HG02610 (cell line): ENCODE data around the gene RHOXF1.
"Not testable (repeated sequence)": the region's sequence is repeated elsewhere in the genome, so short reads cannot be mapped to it uniquely, and the experiment has no call there.

Experiments used
- ATAC-seq: cut with Tn5 transposase; IDR thresholded peaks from one replicate; pipeline ENCODE4 v1.9.1; 2021; ENCODE audit warnings: mild to moderate bottlenecking, moderate library complexity; ENCODE audit not compliant: unreplicated experiment

Gene RHOXF1, protein sequence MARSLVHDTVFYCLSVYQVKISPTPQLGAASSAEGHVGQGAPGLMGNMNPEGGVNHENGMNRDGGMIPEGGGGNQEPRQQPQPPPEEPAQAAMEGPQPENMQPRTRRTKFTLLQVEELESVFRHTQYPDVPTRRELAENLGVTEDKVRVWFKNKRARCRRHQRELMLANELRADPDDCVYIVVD

DNA sequence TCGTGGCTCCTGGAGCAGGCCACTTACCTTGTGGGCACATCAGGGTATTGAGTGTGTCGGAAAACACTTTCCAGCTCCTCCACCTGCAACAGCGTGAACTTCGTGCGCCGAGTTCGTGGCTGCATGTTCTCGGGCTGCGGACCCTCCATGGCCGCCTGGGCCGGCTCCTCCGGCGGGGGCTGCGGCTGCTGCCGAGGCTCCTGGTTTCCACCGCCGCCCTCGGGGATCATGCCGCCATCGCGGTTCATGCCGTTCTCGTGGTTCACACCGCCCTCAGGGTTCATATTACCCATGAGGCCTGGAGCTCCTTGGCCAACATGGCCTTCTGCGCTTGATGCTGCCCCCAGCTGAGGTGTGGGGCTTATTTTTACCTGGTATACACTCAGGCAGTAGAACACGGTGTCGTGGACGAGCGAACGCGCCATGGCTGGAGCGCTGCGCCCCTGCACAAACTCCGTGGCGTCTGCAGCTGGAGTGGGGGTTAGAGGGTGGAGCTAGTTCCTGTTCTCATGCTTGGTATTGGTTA, at the start of gene RHOXF1:
TSS of gene RHOXF1 (minus strand) at position 476 of the 526 bp plus-strand sequence. CDS start at position 425, 51 bp downstream.
- no peak for ATAC-seq

DNA sequence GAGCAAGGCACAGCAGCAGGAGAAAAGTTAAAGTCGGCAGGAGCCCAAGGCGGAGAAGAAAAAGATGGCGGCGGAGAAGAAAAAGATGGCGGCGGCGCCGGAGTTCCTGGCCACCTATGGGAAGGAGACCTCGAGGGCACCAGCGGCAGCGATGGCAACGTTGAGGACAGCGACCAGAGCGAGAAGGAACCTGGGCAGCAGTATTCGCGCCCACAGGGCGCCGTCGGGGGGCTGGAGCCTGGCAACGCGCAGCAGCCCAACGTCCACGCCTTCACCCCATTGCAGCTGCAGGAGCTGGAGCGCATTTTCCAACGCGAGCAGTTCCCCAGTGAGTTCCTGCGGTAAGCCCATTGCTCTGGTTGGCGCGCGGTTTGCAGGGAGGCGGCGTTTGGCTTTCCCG, 43.4 kb upstream of the RHOXF1 start:
- not testable (repeated sequence) for ATAC-seq

- ATAC-seq = not testable (repeated sequence)
Measured at GRCh38 chrX:120158313-120158712, 42.6 kb upstream of the RHOXF1 start, which contains the start of gene RHOXF2. Gene RHOXF2, plus strand, starts transcription at chrX:120158613. Its CDS starts 138 bp downstream, at chrX:120158751.

- not testable (repeated sequence) for ATAC-seq
Measured at GRCh38 chrX:120150109-120150744, 34.5 kb upstream of the RHOXF1 start.

GRCh38 chrX:120147537-120147936, 31.8 kb upstream of the RHOXF1 start:
- ATAC-seq = no peak

- not testable (repeated sequence) for ATAC-seq
Measured at GRCh38 chrX:120146323-120146722, 30.6 kb upstream of the RHOXF1 start.

DNA sequence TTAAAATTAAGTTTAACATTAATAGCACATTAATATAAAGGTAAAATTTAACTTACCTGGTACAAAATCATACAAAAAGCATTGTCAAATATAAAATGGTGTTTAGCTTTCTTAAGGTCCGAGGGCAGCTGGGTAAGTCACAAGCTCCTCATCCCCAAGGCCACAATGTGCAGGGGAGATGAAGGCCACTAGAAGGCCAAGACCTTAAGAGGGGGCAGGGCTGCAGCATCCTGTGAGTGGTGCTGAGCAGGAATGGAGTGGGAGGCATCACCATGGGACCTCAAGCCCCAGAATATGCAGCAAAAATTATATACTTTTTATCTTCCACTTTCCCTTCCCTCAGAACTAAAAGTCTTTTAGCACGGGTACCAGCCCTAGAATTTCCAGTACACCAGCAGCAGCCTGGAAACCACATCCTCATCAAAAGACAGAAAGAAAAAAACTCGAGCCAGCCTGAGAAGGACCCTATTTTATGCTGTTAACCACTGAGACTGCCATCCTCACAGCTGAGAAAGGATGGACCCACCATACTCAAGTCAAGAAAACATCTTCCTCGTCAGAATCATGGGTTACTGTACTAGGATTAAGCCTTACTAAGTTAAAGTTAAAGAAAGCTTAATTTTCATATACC, 29.7 kb upstream of the RHOXF1 start:
- ATAC-seq = no peak

GRCh38 chrX:120144178-120144844, 28.6 kb upstream of the RHOXF1 start:
- ATAC-seq = no peak

GRCh38 chrX:120140293-120140981, 24.7 kb upstream of the RHOXF1 start:
- no peak for ATAC-seq

- ATAC-seq = no peak
Measured at GRCh38 chrX:120137439-120137838, 21.7 kb upstream of the RHOXF1 start.

- no peak for ATAC-seq
Measured at GRCh38 chrX:120136840-120137239, 21.1 kb upstream of the RHOXF1 start.

GRCh38 chrX:120136128-120136527, 20.4 kb upstream of the RHOXF1 start:
- ATAC-seq = no peak

DNA sequence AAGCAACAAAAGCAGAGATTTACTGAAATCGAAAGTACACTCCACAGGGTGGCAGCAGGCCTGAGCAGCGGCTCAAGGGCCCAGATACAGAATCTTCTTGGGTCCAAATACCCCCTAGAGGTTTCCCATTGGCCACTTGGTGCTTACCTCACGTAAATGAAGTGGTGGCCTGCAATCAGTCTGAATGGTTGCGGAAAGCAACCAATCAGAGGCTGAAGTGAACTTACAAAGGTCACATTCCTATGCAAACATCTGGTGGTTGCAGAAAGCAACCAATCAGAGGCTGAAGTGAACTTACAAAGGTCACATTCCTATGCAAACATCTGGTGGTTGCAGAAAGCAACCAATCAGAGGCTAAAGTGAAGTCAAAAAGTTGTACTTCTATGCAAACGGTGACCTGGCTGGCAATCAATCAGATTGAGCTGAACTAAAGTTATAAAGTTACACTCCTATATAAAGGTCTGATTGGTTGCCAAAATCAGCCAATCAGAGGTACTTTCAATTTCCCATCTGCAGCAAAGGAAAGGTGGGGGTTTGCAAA, 12.7 kb upstream of the RHOXF1 start:
- ATAC-seq = not testable (repeated sequence)

DNA sequence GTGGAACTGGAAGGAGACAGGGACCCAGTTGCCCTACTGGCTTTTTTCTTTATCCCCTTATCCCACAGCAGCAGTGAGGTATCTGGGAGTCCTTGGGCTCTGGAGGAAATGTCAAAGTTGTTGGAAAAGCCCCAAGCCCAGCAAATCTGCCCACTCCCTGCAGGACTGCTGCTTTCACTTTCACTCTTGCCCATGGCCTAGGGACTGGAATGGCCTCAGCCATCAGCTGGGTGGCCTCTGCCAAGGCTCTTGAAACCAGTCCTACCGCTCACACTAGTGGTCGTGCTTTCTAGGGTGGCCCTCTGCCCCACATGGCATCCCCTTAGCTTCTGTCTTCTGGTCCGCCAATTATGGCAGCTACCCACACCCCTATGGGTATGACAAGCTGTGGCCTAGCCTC, 9.7 kb upstream of the RHOXF1 start:
- ATAC-seq = no peak

GRCh38 chrX:120120223-120120622, 4.5 kb upstream of the RHOXF1 start:
- no peak for ATAC-seq

DNA sequence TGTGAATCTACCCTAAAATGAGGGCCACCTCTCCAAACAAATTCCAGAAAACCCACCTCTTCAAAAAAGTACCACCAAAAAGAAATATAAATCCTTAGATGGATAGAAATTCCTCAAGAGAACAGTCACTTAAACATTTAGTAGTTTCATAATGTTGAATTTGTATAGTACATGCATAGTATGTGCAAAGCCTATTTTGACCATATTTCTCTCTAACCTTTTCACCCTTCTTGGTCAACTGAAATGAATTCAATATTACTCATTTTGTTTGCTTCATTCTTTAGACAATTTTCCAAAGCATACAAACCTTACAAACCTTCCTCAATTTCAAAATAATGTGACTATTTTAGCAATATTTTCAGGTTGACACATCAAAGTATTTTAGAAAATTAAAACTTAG, 4.1 kb downstream of the RHOXF1 start:
- ATAC-seq = no peak

DNA sequence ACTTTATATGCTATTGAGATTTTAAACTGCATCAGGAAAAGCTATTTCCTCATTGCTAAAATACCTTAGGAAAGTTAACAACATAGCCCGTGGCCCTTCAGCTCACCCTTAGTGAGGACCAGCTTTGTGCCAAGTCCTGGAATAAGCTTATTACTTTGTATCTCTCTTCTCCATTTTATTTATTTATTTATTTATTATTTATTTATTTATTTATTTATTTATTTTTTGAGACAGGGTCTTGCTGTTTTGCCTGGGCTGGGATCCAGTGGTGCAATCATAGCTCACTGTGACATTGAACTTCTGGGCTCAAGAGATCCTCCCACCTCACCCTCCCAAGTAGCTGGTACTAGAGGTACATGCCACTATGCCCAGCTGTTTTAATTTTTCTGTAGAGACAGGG, 6.3 kb downstream of the RHOXF1 start:
- ATAC-seq = no peak

DNA sequence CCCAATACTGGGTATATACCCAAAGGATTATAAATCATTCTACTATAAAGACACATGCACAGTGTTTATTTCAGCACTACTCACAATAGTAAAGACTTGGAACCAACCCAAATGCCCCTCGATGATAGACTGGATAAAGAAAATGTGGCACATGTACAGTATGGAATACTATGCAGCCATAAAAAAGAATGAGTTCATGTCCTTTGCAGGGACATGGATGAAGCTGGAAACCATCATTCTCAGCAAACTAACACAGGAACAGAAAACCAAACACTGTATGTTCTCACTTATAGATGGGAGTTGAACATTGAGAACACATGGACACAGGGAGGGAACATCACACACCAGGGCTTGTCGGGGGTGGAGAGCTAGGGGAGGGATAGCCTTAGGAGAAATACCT, 11.0 kb downstream of the RHOXF1 start:
- ATAC-seq = not testable (repeated sequence)

DNA sequence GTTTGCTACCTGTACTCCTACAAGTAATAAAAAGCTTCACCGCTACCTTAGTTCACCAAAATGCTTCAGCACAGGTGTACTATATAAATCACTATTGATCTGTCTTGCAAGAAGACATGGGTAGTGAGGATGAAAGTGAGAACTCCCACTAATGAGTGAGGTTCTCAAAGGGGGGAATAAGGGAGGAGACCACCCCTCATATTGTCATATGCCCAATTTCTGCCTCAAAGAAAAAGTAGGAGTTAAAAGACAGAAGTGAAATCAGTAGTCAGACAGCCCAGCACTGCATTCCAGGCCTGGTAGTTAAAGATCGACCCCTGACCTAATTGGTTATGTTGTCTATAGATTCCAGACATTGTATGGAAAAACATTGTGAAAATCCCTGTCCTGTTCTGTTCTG, 14.7 kb downstream of the RHOXF1 start:
- ATAC-seq = not testable (repeated sequence)

DNA sequence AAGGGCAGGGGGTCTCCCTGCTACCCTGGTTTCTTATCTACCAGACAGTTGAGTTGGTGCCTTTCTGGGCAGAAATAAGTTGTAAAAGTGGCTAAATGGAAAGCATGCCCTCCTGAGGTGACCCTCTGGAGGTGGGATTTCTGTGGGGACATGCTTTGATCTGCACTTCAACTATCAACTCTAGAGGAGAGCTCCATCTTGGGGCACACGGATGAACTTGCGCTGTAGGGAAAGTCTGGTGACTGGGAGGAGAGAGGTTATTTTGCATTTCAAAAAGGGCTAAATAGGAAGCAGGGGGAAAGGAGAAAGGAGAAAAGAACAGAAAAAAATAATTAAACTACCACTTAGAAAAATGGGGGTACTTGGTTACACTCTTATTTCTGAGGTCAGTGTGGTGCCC, 25.5 kb downstream of the RHOXF1 start:
- no peak for ATAC-seq
